AG08396 (cell line): ENCODE results near the gene TBC1D24.
A peak's percentile ranks its signal among the peaks of the same experiment; 100 is the strongest.
"Not testable (repeated sequence)": the region's sequence is repeated elsewhere in the genome, so short reads cannot be mapped to it uniquely, and the experiment has no call there.

Experiments
- DNase-seq: peaks from one replicate; pipeline ENCODE4 v3.0.0; 2012; ENCODE audit warnings: low spot score, mixed read lengths

The TBC1D24 gene

GRCh38 chr16:2474877-2475412 is at the start of gene TBC1D24:
TBC1D24 (plus strand) TSS chr16:2475127; CDS start chr16:2496149, 21,022 bp downstream.
- peak; percentile 100 for DNase-seq

- DNase-seq = no peak
These were observed 49.0 kb upstream of the TBC1D24 start for GRCh38 chr16:2425825-2426430.

- DNase-seq = no peak
These were observed 48.0 kb upstream of the TBC1D24 start for GRCh38 chr16:2426941-2427361.

GRCh38 chr16:2427526-2427925 is 47.4 kb upstream of the TBC1D24 start:
- no peak for DNase-seq

GRCh38 chr16:2428051-2428783 is 46.7 kb upstream of the TBC1D24 start:
- no peak for DNase-seq

- DNase-seq = no peak
These were observed 46.2 kb upstream of the TBC1D24 start for GRCh38 chr16:2428784-2429033.

GRCh38 chr16:2429034-2429770 is 45.7 kb upstream of the TBC1D24 start, which contains the start of gene CCNF:
CCNF (plus strand) TSS chr16:2429447; CDS start chr16:2429482, 35 bp downstream.
- DNase-seq = peak; percentile 100

- no peak for DNase-seq
These were observed 44.9 kb upstream of the TBC1D24 start for GRCh38 chr16:2429771-2430663.

GRCh38 chr16:2432286-2432685 is 42.6 kb upstream of the TBC1D24 start:
- no peak for DNase-seq

GRCh38 chr16:2432801-2433505 is 42.0 kb upstream of the TBC1D24 start:
- DNase-seq = no peak

- not testable (repeated sequence) for DNase-seq
These were observed 39.7 kb upstream of the TBC1D24 start for GRCh38 chr16:2435236-2435635.

- DNase-seq = no peak
These were observed 38.8 kb upstream of the TBC1D24 start for GRCh38 chr16:2436110-2436509.

- DNase-seq = no peak
These were observed 37.7 kb upstream of the TBC1D24 start for GRCh38 chr16:2437032-2437790.

GRCh38 chr16:2438121-2438520 is 36.8 kb upstream of the TBC1D24 start:
- DNase-seq = no peak

GRCh38 chr16:2439598-2439997 is 35.3 kb upstream of the TBC1D24 start:
- no peak for DNase-seq

GRCh38 chr16:2441143-2441804 is 33.7 kb upstream of the TBC1D24 start:
- not testable (repeated sequence) for DNase-seq

- no peak for DNase-seq
These were observed 31.4 kb upstream of the TBC1D24 start for GRCh38 chr16:2443555-2443954.

- DNase-seq = peak; percentile 47
These were observed 26.9 kb upstream of the TBC1D24 start for GRCh38 chr16:2447920-2448583.

GRCh38 chr16:2449118-2449517 is 25.8 kb upstream of the TBC1D24 start:
- no peak for DNase-seq
